ENCODE data around the gene PNLIPRP3.
A peak's percentile ranks its signal among the peaks of the same experiment; 100 is the strongest.

DNA sequence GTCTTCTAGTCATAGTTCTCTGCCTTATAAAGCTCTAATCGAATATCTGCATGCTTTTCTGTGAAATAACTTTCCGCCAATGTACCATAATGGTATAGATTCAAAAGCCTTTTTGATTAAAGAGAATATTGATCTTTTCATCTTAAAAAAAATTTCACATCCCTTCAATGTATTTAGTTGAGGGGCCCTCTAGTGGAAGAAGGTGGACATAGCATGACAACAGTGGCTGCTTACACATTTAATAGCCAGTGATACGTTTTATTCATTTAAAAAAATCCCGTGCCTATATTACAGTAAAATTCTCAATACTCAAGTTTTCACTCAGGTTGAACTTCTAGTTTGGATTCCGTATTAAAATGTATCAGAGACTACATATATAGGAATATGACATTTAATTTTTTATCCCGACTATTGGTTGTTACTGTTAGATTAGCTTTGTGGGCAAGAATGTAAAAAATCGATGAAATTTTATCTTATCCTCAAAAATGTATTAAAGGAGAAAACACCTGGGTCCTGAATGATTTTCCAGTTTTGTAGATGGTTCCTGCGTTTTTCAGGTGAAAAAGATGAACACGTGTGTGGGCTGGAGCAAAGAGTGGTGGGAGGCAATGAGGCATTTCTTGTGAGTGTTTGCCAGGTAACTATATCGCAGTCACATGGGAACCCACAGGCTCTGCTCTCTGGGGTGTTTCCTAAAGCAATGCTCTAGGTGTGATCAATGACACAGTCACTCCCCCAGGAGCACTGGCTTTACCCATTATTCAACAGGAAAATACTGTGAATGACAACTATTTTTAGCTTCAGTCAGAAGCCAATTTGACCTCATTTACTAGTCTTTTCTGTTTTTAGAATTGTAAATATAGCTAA, 94.0 kb downstream of the PNLIPRP3 start:
- TF ChIP-seq, protein P1, sequence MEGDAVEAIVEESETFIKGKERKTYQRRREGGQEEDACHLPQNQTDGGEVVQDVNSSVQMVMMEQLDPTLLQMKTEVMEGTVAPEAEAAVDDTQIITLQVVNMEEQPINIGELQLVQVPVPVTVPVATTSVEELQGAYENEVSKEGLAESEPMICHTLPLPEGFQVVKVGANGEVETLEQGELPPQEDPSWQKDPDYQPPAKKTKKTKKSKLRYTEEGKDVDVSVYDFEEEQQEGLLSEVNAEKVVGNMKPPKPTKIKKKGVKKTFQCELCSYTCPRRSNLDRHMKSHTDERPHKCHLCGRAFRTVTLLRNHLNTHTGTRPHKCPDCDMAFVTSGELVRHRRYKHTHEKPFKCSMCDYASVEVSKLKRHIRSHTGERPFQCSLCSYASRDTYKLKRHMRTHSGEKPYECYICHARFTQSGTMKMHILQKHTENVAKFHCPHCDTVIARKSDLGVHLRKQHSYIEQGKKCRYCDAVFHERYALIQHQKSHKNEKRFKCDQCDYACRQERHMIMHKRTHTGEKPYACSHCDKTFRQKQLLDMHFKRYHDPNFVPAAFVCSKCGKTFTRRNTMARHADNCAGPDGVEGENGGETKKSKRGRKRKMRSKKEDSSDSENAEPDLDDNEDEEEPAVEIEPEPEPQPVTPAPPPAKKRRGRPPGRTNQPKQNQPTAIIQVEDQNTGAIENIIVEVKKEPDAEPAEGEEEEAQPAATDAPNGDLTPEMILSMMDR (conservative IDR thresholded peaks at IDR 0.05; ENCODE audit: low read depth, low read length) = peak; percentile 66
- no peak for TF ChIP-seq RAD21 (IDR thresholded peaks at IDR 0.05; ENCODE audit: low read length)
- TF ChIP-seq MAZ (IDR thresholded peaks at IDR 0.05; ENCODE audit: borderline replicate concordance, low read depth, low read length) = no peak
- no peak for TF ChIP-seq CHD1 (IDR thresholded peaks at IDR 0.05; ENCODE audit: low read depth, low read length)
- no peak for TF ChIP-seq POLR2A (IDR thresholded peaks at IDR 0.05; ENCODE audit: low read depth, low read length)
- no peak for TF ChIP-seq BHLHE40 (IDR thresholded peaks at IDR 0.05; ENCODE audit: low read depth, low read length)
- TF ChIP-seq RFX5 (IDR thresholded peaks at IDR 0.05; ENCODE audit: low read depth, low read length) = no peak
- no peak for TF ChIP-seq CEBPB (IDR thresholded peaks at IDR 0.05; ENCODE audit: low read depth, low read length)
